ENCODE measurements around the gene CMTM5.
"Not testable (repeated sequence)": the region's sequence is repeated elsewhere in the genome, so short reads cannot be mapped to it uniquely, and the experiment has no call there.

Gene CMTM5

DNA sequence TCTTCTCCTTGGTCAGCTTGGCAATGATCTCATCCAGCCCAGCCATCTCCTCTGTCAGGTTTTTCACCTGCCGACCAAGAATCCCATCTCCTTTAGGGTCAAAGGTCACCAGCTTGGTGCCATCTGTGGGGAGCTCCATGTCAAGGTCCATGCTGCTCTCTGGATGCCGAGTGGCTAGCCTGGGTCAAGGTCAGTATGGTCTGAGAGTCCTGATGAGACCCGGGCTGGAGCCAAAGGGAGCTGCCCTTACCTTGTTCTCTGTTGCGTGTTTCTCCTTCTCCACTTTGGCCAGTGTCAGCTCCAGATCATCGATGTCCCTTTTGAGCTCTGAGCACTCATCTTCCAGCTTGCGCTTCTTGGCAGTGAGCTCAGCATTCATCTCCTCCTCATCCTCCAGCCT lies 46.8 kb downstream of the CMTM5 start:
- Histone ChIP-seq H3K4me3 (ENCODE audit: low read length) (no peak overlapping the region), H3K9ac (ENCODE audit: low read length) (no peak overlapping the region), H3K4me1 (ENCODE audit: control insufficient read depth, insufficient read depth, low read length) (no peaks in the 10 kb centered on the region), H3K9me3 (ENCODE audit: control insufficient read depth, low read length) (peaks cover 3% of the 10 kb centered on the region), H3K27me3 (replicated peaks; ENCODE audit: control insufficient read depth, insufficient read depth, low read length) (peaks cover 49% of the 10 kb centered on the region), H3K36me3 (ENCODE audit: control insufficient read depth, insufficient read depth, low read length, severe bottlenecking) (no peaks in the 10 kb centered on the region)
- no peak for DNase-seq (ENCODE audit: low read depth)

GRCh38 chr14:23425169-23425568 lies 48.3 kb downstream of the CMTM5 start:
- Histone ChIP-seq H3K36me3 (ENCODE audit: control insufficient read depth, insufficient read depth, low read length, severe bottlenecking) (no peaks in the 10 kb centered on the region), H3K27me3 (replicated peaks; ENCODE audit: control insufficient read depth, insufficient read depth, low read length) (peaks cover 52% of the 10 kb centered on the region), H3K4me1 (ENCODE audit: control insufficient read depth, insufficient read depth, low read length) (no peaks in the 10 kb centered on the region), H3K9me3 (ENCODE audit: control insufficient read depth, low read length) (peaks cover 3% of the 10 kb centered on the region), H3K4me3 (ENCODE audit: low read length) (no peak overlapping the region), H3K9ac (ENCODE audit: low read length) (no peak overlapping the region)
- no peak for DNase-seq (ENCODE audit: low read depth)

- H3K27me3 ChIP-seq (replicated peaks; ENCODE audit: control insufficient read depth, insufficient read depth, low read length) = peaks cover 54% of the 10 kb centered on the region
- DNase-seq (ENCODE audit: low read depth); H3K9ac ChIP-seq (ENCODE audit: low read length); H3K9me3 ChIP-seq (ENCODE audit: control insufficient read depth, low read length); H3K36me3 ChIP-seq (ENCODE audit: control insufficient read depth, insufficient read depth, low read length, severe bottlenecking); H3K4me1 ChIP-seq (ENCODE audit: control insufficient read depth, insufficient read depth, low read length); H3K4me3 ChIP-seq (ENCODE audit: low read length): not testable (repeated sequence)
Measured at GRCh38 chr14:23425798-23426197, 49.0 kb downstream of the CMTM5 start.

DNA sequence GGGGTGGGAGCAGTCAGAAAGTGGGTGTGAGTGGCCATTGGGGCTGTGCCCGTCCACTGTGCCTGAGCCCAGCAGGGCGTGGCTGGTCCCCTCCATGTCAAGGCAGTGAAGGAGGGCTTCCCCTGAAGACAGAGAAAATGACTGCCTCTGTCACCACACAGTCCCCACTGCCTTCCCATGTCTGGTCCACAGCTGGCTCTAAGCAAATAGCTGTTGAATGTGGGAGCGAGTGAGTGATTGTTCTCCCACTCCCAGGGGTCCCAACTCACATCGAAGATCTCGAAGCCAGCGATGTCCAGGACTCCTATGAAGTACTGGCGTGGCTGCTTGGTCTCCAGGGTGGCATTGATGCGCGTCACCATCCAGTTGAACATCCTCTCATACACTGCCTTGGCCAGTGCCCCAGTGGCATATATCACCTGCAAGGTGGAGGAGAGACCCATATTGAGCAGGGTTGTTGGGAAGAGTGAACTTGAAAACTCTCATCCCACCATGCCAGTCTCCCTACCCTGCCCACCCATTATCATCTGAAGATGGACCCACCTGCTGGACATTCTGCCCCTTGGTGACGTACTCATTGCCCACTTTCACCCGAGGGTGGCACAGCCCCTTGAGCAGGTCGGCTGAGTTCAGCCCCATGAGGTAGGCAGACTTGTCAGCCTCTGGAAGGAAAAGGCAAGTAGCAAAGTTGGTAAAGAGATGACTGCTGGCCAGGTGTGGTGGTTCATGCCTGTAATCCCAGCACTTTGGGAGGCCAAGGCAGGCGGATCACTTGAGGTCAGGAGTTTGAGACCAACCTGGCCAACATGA lies 52.0 kb downstream of the CMTM5 start:
- Histone ChIP-seq H3K4me1 (ENCODE audit: control insufficient read depth, insufficient read depth, low read length) (no peaks in the 10 kb centered on the region), H3K36me3 (ENCODE audit: control insufficient read depth, insufficient read depth, low read length, severe bottlenecking) (no peaks in the 10 kb centered on the region), H3K9me3 (ENCODE audit: control insufficient read depth, low read length) (peaks cover 2% of the 10 kb centered on the region), H3K27me3 (replicated peaks; ENCODE audit: control insufficient read depth, insufficient read depth, low read length) (peaks cover 61% of the 10 kb centered on the region), H3K4me3 (ENCODE audit: low read length) (no peak overlapping the region), H3K9ac (ENCODE audit: low read length) (no peak overlapping the region)
- DNase-seq (ENCODE audit: low read depth) = no peak

All from adipocyte (in vitro differentiated cells).